ENCODE data around the gene TMC6. TPM values are rescaled to one million over a fixed set of nuclear protein-coding genes. Genes with fewer than 3 reads are reported as not detected.

Gene TMC6
- total and polyA plus RNA-seq, 2 of the 4 experiments (the other 2 are of a cell fraction) = 0.19 TPM; not detected in 1

GRCh38 chr17:78146471-78146869, 17.9 kb upstream of the TMC6 start:
- Histone ChIP-seq H2AK5ac (ENCODE audit: low read depth, low read length) (no peak overlapping the region), H3K4ac (ENCODE audit: low read depth, low read length) (no peak overlapping the region), H3K27me3 (ENCODE audit: control insufficient read depth, insufficient read depth, low read length) (no peaks in the 10 kb centered on the region; the same call in 1 of the 2 replicates), H3K9me3 (ENCODE audit: control insufficient read depth, insufficient read depth, low read length) (no peaks in the 10 kb centered on the region), H2AFZ (replicated peaks; ENCODE audit: low read length, poor library complexity) (no peak overlapping the region), H3K56ac (ENCODE audit: extremely low read depth, insufficient read depth, low read length) (no peak overlapping the region), H3K4me2 (ENCODE audit: low read depth, low read length) (no peak overlapping the region), H4K8ac (ENCODE audit: low read depth in 2 of 2, low read length in 2 of 2) (no peak overlapping the region), H2BK15ac (ENCODE audit: low read depth, low read length) (no peak overlapping the region), H3K36me3 (ENCODE audit: control insufficient read depth, insufficient read depth, low read length) (no peaks in the 10 kb centered on the region), H2BK20ac (ENCODE audit: low read depth, low read length) (no peak overlapping the region), H2BK120ac (ENCODE audit: low read depth, low read length) (no peak overlapping the region), H3K79me1 (ENCODE audit: low read depth in 1 of 2, low read length in 2 of 2) (no peaks in the 10 kb centered on the region), H4K20me1 (ENCODE audit: insufficient read depth, low read length) (no peaks in the 10 kb centered on the region), H4K91ac (ENCODE audit: insufficient read depth, low read depth, low read length) (no peak overlapping the region), H3K14ac (replicated peaks; ENCODE audit: low read depth, low read length) (no peak overlapping the region), H2BK5ac (ENCODE audit: low read depth, low read length, poor library complexity, severe bottlenecking) (no peak overlapping the region), H3K27ac (ENCODE audit: insufficient read depth, low read length) (no peak overlapping the region), H4K5ac (ENCODE audit: low read depth, low read length) (no peak overlapping the region), H3K4me3 (ENCODE audit: insufficient read depth, low read depth, low read length) (no peak overlapping the region), H3K9me1 (ENCODE audit: insufficient read depth, low read length) (no peaks in the 10 kb centered on the region), H3K23ac (ENCODE audit: low read depth, low read length) (no peak overlapping the region), H3K18ac (ENCODE audit: low read depth, low read length) (no peak overlapping the region), H3K4me1 (ENCODE audit: control insufficient read depth, insufficient read depth, low read length) (peaks cover 3% of the 10 kb centered on the region; the same call in 1 of the 2 replicates), H2AK9ac (replicated peaks; ENCODE audit: low read depth, low read length, poor library complexity) (no peak overlapping the region), H3K9ac (ENCODE audit: low read depth, low read length) (no peak overlapping the region)
- in situ Hi-C loops (cut with MboI; ENCODE audit: low sequenced_read_pairs) (no loop called here), dilution Hi-C loops (cut with HindIII; ENCODE audit: low sequenced_read_pairs, unreplicated experiment) (no loop called here), intact Hi-C loops (cut with micrococcal nuclease) (no loop called here)
- no peak for TF ChIP-seq RFX5 (IDR thresholded peaks at IDR 0.05; ENCODE audit: low read depth, low read length)
- no peak for TF ChIP-seq NFE2L2 (IDR thresholded peaks at IDR 0.05; ENCODE audit: low read depth, low read length)
- no peak for TF ChIP-seq MXI1 (IDR thresholded peaks at IDR 0.05; ENCODE audit: borderline replicate concordance, low read depth, low read length)
- no peak for TF ChIP-seq CTCF (conservative IDR thresholded peaks at IDR 0.05; ENCODE audit: low read depth, low read length)
- no peak for TF ChIP-seq RAD21 (IDR thresholded peaks at IDR 0.05; ENCODE audit: low read length)
- no peak for TF ChIP-seq BHLHE40 (IDR thresholded peaks at IDR 0.05; ENCODE audit: low read depth, low read length)
- no peak for TF ChIP-seq ELK1 (IDR thresholded peaks at IDR 0.05; ENCODE audit: borderline replicate concordance, low read depth, low read length)
- no peak for TF ChIP-seq CHD1 (IDR thresholded peaks at IDR 0.05; ENCODE audit: low read depth, low read length)
- no peak for TF ChIP-seq USF2 (IDR thresholded peaks at IDR 0.05; ENCODE audit: low read depth, low read length)
- TF ChIP-seq SMC3 (IDR thresholded peaks at IDR 0.05; ENCODE audit: low read depth, low read length) = no peak
- no peak for TF ChIP-seq MAZ (IDR thresholded peaks at IDR 0.05; ENCODE audit: borderline replicate concordance, low read depth, low read length)
- TF ChIP-seq POLR2A (IDR thresholded peaks at IDR 0.05; ENCODE audit: low read depth, low read length) = no peak
- no peak for TF ChIP-seq RCOR1 (IDR thresholded peaks at IDR 0.05; ENCODE audit: insufficient replicate concordance, low read length)
- no peak for ATAC-seq (ENCODE audit: low read depth)
- no TSS peak for BruUV-seq (replicated peaks)
- WGBS, 2 experiments (ENCODE audit: extremely low coverage in 2 of 2, insufficient read length in 1 of 2) = no CpG with 5 or more reads among the region's 7 CpGs
- ChIA-PET CTCF (no interaction called here), POLR2A (ENCODE audit: unreplicated experiment) (no interaction called here)
- no peak for DNase-seq

All from IMR-90 (cell line).